Measurements from ENCODE around the gene ATG5.

ATG5 gene

DNA sequence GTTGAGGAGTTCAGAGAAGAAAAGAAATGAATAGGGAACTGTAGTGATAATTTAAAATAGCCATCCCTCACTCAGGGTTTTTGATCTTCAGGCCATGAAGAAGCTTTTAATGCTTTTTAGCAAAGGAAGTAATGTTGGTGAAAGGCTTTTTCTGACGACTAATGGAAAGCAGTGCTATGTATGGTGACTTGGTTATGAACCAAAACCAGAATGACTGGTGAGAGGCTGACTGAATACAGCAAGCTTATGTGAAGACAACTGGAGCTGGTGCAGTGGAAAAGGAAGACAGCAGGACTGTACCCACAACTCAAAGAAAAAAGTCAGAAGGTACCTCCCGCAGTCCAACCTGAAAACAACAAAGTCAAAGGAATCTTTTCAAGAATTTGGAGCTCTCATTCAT, 120.6 kb downstream of the ATG5 start:
- TF ChIP-seq, protein P1, sequence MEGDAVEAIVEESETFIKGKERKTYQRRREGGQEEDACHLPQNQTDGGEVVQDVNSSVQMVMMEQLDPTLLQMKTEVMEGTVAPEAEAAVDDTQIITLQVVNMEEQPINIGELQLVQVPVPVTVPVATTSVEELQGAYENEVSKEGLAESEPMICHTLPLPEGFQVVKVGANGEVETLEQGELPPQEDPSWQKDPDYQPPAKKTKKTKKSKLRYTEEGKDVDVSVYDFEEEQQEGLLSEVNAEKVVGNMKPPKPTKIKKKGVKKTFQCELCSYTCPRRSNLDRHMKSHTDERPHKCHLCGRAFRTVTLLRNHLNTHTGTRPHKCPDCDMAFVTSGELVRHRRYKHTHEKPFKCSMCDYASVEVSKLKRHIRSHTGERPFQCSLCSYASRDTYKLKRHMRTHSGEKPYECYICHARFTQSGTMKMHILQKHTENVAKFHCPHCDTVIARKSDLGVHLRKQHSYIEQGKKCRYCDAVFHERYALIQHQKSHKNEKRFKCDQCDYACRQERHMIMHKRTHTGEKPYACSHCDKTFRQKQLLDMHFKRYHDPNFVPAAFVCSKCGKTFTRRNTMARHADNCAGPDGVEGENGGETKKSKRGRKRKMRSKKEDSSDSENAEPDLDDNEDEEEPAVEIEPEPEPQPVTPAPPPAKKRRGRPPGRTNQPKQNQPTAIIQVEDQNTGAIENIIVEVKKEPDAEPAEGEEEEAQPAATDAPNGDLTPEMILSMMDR (IDR thresholded peaks at IDR 0.05): no peak
- no peak for TF ChIP-seq ZFX (IDR thresholded peaks at IDR 0.05; ENCODE audit: borderline replicate concordance)

DNA sequence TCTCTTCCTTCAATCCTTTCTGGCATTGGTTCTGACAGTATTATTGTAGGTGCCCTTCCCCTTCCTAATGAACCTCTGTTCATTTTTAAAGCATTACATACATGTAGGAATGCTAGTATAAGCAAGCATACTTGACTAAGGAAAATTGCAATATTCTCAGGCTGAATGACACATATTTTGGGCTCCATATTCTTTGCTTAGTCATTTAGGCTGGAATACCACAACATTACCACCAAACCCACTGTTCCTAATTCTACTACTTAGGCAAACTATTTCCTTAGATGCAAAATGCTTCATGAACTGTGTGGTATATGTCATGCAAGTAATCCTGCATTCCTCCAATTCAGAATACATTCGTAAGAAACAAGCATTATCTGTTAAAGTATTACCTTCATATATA, 125.6 kb downstream of the ATG5 start:
- H3K27ac ChIP-seq: no peak overlapping the region
- TF ChIP-seq, protein P1 (IDR thresholded peaks at IDR 0.05): no peak
- TF ChIP-seq ZFX (IDR thresholded peaks at IDR 0.05; ENCODE audit: borderline replicate concordance): no peak

More for the DNA sequence above, 120.6 kb downstream of the ATG5 start:
- H3K27ac ChIP-seq: no peak overlapping the region

DNA sequence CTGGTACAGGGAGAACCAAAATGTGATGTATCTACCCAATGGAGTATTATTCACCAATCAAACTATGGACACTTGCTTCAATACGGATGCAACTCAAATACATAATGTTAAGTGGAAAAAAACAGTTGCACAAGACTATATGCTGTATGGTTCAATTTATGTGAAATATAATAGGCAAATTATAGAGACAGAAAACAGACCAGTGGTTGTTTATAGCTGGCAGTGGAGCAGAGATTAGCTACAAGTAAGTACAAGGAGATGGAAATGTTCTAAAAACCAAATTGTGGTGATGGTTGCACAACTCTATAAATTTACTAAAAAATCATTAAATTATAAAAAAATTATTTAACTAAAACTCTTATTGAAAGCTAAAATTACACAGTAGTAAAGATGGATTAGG, 126.2 kb downstream of the ATG5 start:
- H3K27ac ChIP-seq: no peak overlapping the region
- TF ChIP-seq, protein P1 (IDR thresholded peaks at IDR 0.05): no peak
- TF ChIP-seq ZFX (IDR thresholded peaks at IDR 0.05; ENCODE audit: borderline replicate concordance): no peak

DNA sequence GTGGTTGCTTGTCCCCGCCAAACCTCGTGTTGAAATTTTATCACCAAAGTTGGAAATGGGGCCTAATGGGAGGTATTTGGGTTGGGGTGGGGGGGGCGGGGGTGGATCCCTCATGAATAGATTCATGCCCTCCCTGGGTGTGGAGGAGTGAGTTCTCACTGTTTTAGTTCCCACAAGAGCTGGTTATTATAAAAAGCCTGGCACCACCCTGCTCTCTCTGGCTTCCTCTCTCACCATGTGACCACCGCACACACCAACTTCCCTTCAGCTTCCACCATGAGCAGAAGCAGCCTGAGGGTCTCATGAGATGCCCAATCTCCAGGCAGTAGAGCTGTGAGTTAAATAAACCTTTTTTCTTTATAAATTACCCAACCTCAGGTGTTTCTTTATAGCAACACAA, 128.1 kb downstream of the ATG5 start:
- no peak overlapping the region for H3K27ac ChIP-seq
- TF ChIP-seq ZFX (IDR thresholded peaks at IDR 0.05; ENCODE audit: borderline replicate concordance): no peak
- TF ChIP-seq, protein P1 (IDR thresholded peaks at IDR 0.05): no peak

DNA sequence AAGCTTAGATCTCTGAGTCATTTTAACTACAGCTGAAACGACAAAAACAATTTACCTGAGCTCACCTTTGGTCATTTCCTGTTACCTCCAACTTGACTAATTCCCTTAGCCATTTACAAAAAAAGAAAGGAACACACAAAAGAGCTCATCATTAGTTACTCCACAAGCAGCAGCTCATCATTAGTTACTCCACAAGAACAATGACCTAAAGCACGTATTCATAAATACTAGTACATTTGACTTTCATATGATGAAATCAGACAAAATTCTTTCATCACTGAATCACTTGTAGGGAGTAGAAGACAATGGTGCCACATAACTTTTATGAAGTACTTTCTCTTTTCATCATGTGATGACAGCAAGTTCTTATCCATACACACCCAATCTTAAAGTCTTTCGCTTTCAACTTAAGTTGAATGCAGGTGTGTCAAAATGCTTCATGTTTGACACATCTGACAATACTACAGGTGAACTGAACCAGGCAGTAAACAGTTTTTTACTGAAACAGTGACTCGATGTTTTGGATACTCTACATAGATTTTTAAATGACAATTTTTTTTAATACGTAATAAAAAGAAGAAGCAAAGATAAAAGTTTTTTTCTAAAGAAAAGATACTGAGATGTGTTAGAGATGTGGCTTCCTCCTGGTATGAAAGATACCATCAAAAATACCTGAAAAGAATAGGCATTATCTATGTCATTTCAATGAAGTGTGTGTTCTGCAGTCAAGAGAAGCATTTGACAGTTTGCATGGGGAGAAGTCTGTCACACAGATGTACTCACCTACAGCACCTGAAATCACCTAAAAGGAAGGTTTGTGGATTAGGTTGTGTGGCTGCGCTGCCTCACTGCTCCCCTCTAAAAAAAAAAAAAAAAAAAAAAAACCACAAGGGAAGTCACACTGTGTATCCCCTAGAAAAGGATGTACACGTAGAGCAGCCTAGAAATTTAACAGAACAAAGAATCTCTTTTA, 130.3 kb downstream of the ATG5 start:
- TF ChIP-seq ZFX (IDR thresholded peaks at IDR 0.05; ENCODE audit: borderline replicate concordance): no peak
- TF ChIP-seq, protein P1 (IDR thresholded peaks at IDR 0.05): no peak
- H3K27ac ChIP-seq: no peak overlapping the region

DNA sequence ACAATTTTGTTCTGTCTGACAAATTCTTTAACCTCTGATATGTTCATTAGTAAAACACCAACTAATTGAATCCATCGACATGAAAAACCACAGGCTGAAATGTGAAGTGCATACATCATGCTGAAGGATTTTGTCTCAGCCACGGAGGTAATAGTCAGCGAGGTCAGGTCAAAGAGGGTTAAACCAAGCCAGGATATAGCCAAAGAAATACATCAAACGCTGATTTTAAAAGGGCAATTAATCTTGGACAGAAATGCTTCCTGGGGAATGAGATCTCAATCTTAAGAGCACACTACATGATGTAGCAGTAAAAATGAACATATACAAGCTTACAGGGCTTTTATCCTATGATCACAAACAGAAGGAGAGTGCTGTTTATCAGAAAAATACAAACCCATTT, 132.7 kb downstream of the ATG5 start:
- no peak for TF ChIP-seq ZFX (IDR thresholded peaks at IDR 0.05; ENCODE audit: borderline replicate concordance)
- TF ChIP-seq, protein P1 (IDR thresholded peaks at IDR 0.05): no peak
- H3K27ac ChIP-seq: no peak overlapping the region

DNA sequence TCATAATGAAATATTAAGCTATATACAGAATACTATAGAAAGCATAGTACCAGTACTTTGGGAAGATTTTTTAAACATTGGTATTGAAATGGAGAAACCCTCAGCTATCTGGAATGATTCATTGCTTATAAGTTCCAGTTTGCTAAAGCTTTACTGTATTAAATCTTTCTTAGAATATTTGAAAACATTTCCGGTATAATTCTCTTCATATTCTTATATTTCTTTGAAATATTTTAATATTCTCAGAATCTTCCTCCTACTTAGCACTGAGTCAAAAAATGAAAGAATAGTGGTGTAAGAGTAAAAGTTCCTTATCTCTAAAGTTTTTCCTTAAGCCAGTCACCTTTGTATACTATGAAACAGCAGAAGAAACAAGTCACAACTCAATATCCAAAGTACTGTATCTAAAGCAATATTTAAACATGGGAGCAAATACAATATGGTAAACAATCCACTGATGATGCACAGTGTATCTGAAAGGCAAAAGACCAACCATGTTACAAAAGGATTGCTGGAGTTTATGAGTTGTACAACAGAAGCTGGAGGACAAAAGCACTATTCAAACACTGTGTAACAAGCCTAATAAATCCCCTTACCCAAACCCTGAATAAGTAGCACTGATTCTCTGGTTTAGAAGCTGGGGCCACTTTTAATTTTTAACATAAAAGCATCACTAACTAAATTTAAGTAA, 137.3 kb downstream of the ATG5 start:
- no peak for TF ChIP-seq ZFX (IDR thresholded peaks at IDR 0.05; ENCODE audit: borderline replicate concordance)
- TF ChIP-seq, protein P1 (IDR thresholded peaks at IDR 0.05): no peak
- H3K27ac ChIP-seq: no peak overlapping the region
